HUES64 (cell line): Measurements from ENCODE around the gene PRDM7.

Source experiments
- H3K27ac ChIP-seq: 2 replicates; pipeline ENCODE4 v1.7.0; 2013; ENCODE audit warnings: low read depth, low read length, inconsistent platforms
- H3K27me3 ChIP-seq: 2 replicates; pipeline ENCODE4 v1.6.1; 2013; ENCODE audit warnings: mild to moderate bottlenecking, low read length; ENCODE audit not compliant: insufficient read depth
- H3K36me3 ChIP-seq: 2 replicates; pipeline ENCODE4 v1.6.1; 2013; ENCODE audit warnings: mild to moderate bottlenecking, low read length; ENCODE audit not compliant: insufficient read depth
- H3K4me1 ChIP-seq: 2 replicates; pipeline ENCODE4 v1.6.1; 2013; ENCODE audit warnings: mild to moderate bottlenecking, low read length, moderate library complexity; ENCODE audit not compliant: insufficient read depth
- H3K4me3 ChIP-seq: 2 replicates; pipeline ENCODE4 v1.5.1; 2013; ENCODE audit warnings: mild to moderate bottlenecking, low read length, moderate library complexity
- H3K9ac ChIP-seq: 2 replicates; pipeline ENCODE4 v1.6.1; 2013; ENCODE audit warnings: mild to moderate bottlenecking, low read depth, low read length
- H3K9me3 ChIP-seq: 2 replicates; pipeline ENCODE4 v1.6.1; 2013; ENCODE audit warnings: low read depth, low read length; ENCODE audit not compliant: insufficient read depth
- WGBS: fragments of 150-250, 120-280 bp; methylation state at CpG from one replicate; pipeline ENCODE4 v1.1.7; 2013; ENCODE audit warnings: missing lambda C conversion rate; 5-methylcytosine and 5-hydroxymethylcytosine counted together

PRDM7 gene

GRCh38 chr16:90033387-90033786 lies 43.7 kb downstream of the PRDM7 start:
- Histone ChIP-seq H3K9me3 (no peaks in the 10 kb centered on the region), H3K4me1 (no peaks in the 10 kb centered on the region), H3K9ac (no peak overlapping the region), H3K27me3 (no peaks in the 10 kb centered on the region), H3K27ac (no peak overlapping the region), H3K36me3 (peaks cover 73% of the 10 kb centered on the region), H3K4me3 (no peak overlapping the region)
- WGBS = 95% methylated on average over 4 of the region's 4 CpGs

GRCh38 chr16:90032674-90033331 lies 44.3 kb downstream of the PRDM7 start:
- Histone ChIP-seq H3K27me3 (no peaks in the 10 kb centered on the region), H3K4me3 (no peak overlapping the region), H3K9me3 (no peaks in the 10 kb centered on the region), H3K27ac (no peak overlapping the region), H3K36me3 (peaks cover 70% of the 10 kb centered on the region), H3K4me1 (no peaks in the 10 kb centered on the region), H3K9ac (no peak overlapping the region)
- 95% methylated on average over 8 of the region's 8 CpGs for WGBS

DNA sequence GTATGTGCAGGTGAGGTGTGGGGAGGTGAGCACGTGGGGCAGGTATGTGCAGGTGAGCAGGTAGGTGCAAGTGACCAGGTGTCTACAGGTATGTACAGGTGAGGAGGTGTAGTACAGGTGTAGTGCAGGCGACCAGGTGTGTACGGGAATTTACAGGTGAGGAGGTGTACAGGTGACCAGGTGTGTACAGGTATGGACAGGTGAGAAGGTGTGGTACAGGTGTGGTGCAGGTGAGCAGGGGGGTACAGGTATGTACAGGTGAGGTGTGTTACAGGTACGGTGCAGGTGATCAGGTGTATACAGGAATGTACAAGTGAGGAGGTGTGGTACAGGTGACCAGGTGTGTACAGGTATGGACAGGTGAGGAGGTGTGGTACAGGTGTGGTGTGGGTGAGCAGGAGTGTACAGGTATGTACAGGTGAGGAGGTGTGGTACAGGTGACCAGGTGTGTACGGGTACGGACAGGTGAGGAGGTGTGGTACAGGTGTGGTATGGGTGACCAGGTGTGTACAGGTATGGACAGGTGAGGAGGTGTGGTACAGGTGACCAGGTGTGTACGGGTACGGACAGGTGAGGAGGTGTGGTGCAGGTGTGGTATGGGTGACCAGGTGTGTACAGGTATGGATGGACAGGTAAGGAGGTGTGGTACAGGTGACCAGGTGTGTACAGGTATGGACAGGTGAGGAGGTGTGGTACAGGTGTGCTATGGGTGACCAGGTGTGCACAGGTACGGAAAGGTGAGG lies 45.0 kb downstream of the PRDM7 start:
- WGBS = 87% methylated on average over 9 of the region's 9 CpGs
- peaks cover 64% of the 10 kb centered on the region for H3K36me3 ChIP-seq
- no peak overlapping the region for H3K9ac ChIP-seq
- no peaks in the 10 kb centered on the region for H3K9me3 ChIP-seq
- no peak overlapping the region for H3K27ac ChIP-seq
- H3K4me3 ChIP-seq = no peak overlapping the region
- H3K4me1 ChIP-seq = no peaks in the 10 kb centered on the region
- no peaks in the 10 kb centered on the region for H3K27me3 ChIP-seq

DNA sequence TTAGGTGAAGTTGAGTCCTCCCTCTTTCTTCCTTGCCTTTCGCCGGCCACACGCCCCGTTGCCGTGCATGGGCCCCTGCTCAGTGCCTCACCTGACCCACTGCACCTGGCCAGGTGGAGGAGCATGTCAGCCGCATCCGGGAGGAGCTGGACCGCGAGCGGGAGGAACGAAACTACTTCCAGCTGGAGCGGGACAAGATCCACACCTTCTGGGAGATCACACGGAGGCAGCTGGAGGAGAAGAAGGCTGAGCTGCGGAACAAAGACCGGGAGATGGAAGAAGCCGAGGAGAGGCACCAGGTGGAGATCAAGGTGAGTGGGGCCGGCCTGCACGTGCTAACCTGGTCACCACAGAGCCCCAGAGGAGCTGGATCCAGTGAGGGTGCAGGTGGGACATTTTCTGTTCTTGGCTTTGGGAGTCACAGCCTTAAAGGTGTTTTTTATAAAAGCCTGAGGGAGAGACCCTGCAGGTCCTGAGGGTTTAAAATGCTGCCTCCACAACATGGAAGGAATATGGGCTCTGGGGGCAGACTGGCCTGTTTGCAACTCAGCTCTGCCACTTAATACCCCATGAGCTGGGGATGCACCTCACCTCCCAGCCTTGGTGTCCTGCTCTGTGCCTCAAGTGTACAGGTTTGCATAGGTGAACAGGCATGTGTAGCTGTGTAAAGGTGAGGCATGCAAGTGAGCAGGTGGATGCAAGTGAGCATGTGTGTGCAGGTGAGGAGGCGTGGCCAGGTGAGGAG lies 45.8 kb downstream of the PRDM7 start:
- Histone ChIP-seq H3K4me1 (no peaks in the 10 kb centered on the region), H3K9ac (no peak overlapping the region), H3K27ac (no peak overlapping the region), H3K9me3 (no peaks in the 10 kb centered on the region), H3K27me3 (no peaks in the 10 kb centered on the region), H3K36me3 (peaks cover 57% of the 10 kb centered on the region), H3K4me3 (no peak overlapping the region)
- 96% methylated on average over 19 of the region's 19 CpGs for WGBS

DNA sequence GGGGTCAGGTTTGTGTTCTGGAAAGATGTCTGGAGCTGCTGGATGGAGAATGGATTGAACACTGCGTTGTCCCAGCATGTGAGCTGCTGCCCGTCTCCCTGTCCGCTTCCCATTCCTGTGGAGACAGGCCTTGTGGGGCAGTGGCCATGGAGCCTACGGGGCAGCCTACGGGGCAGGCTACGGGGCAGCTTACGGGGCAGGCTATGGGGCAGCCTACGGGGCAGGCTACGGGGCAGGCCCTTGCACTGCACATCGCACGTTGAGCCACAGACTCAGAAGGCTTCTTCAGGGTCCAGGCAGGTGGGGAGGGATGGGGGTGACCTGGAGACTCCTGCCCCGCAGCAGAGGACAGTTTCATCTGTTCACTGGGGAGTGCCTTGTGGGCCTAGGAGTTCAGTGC lies 48.1 kb downstream of the PRDM7 start:
- H3K27me3 ChIP-seq = no peaks in the 10 kb centered on the region
- H3K36me3 ChIP-seq = peaks cover 40% of the 10 kb centered on the region
- no peak overlapping the region; the same call in 1 of the 2 replicates for H3K27ac ChIP-seq
- no peak overlapping the region for H3K4me3 ChIP-seq
- no peaks in the 10 kb centered on the region for H3K4me1 ChIP-seq
- 89% methylated on average over 12 of the region's 12 CpGs for WGBS
- no peak overlapping the region for H3K9ac ChIP-seq
- no peaks in the 10 kb centered on the region for H3K9me3 ChIP-seq

DNA sequence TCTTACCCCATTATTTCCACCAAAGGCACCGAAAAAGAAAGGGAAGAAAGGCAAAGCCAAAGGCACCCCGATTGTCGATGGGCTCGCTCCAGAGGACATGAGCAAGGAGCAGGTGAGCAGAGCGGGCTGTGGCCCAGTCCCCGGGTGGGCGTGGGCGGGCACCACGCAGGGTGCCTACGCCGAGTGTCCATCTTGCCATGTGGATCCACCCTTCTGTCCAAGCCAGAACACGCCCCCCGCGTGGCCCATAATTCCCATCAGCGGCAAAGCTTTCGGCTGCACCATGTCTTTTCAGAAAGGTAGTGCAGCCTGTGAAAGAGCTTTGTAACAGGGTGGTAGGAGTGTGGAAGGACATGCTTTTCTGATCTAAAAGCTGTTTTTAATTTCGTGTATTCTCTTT lies 49.5 kb downstream of the PRDM7 start:
- Histone ChIP-seq H3K4me1 (peaks cover 5% of the 10 kb centered on the region; the same call in 1 of the 2 replicates), H3K9ac (no peak overlapping the region), H3K36me3 (peaks cover 26% of the 10 kb centered on the region)

GRCh38 chr16:90026135-90026534 lies 51.0 kb downstream of the PRDM7 start:
- Histone ChIP-seq H3K27me3 (no peaks in the 10 kb centered on the region), H3K36me3 (peaks cover 12% of the 10 kb centered on the region), H3K4me1 (peaks cover 16% of the 10 kb centered on the region), H3K9ac (no peak overlapping the region), H3K4me3 (no peak overlapping the region), H3K27ac (no peak overlapping the region), H3K9me3 (no peaks in the 10 kb centered on the region)
- WGBS = 88% methylated on average over 8 of the region's 8 CpGs

More for the DNA sequence above, 49.5 kb downstream of the PRDM7 start:
- H3K27ac ChIP-seq = no peak overlapping the region
- H3K27me3 ChIP-seq = no peaks in the 10 kb centered on the region
- no peak overlapping the region for H3K4me3 ChIP-seq
- H3K9me3 ChIP-seq = no peaks in the 10 kb centered on the region
- WGBS = 97% methylated on average over 17 of the region's 17 CpGs

GRCh38 chr16:90023078-90023447 lies 54.1 kb downstream of the PRDM7 start:
- no peaks in the 10 kb centered on the region for H3K27me3 ChIP-seq
- 56% methylated on average over 7 of the region's 7 CpGs for WGBS
- peak overlapping the region; percentile 66 for H3K4me3 ChIP-seq
- H3K9me3 ChIP-seq = no peaks in the 10 kb centered on the region
- peak overlapping the region; percentile 82 for H3K9ac ChIP-seq
- H3K4me1 ChIP-seq = peaks cover 30% of the 10 kb centered on the region
- 0 out of 2 replicates have a peak overlapping the region, but pooled peaks have one; percentile 37 for H3K27ac ChIP-seq
- peaks cover 3% of the 10 kb centered on the region; the same call in 1 of the 2 replicates for H3K36me3 ChIP-seq

- H3K9ac ChIP-seq = peak overlapping the region; percentile 82
- H3K36me3 ChIP-seq = no peaks in the 10 kb centered on the region
- no peaks in the 10 kb centered on the region for H3K9me3 ChIP-seq
- H3K27ac ChIP-seq = peak overlapping the region; percentile 77
- peaks cover 33% of the 10 kb centered on the region for H3K4me1 ChIP-seq
- peak overlapping the region; percentile 66 for H3K4me3 ChIP-seq
- H3K27me3 ChIP-seq = no peaks in the 10 kb centered on the region
- 12% methylated on average over 57 of the region's 57 CpGs for WGBS
Observed at GRCh38 chr16:90022209-90023077, 54.7 kb downstream of the PRDM7 start.

- Histone ChIP-seq H3K9me3 (no peaks in the 10 kb centered on the region), H3K36me3 (0 out of 2 replicates have a peak, but pooled peaks cover under 1% of the 10 kb centered on the region), H3K27ac (peak overlapping the region; percentile 90), H3K4me1 (peaks cover 33% of the 10 kb centered on the region), H3K27me3 (no peaks in the 10 kb centered on the region), H3K4me3 (peak overlapping the region; percentile 75), H3K9ac (peak overlapping the region; percentile 88)
- 59% methylated on average over 2 of the region's 2 CpGs for WGBS
Observed at GRCh38 chr16:90020838-90021382, 56.2 kb downstream of the PRDM7 start.
